Loucy (cell line): Measurements from ENCODE around the gene MYL3.
"Not testable (repeated sequence)": the region's sequence is repeated elsewhere in the genome, so short reads cannot be mapped to it uniquely, and the experiment has no call there.

ENCODE experiments used
- H2AFZ ChIP-seq: fragments of 200-600 bp; sonication (generic); 2 replicates; pipeline ENCODE4 v1.6.0; 2016; ENCODE audit warnings: antibody characterized with exemption, mild to moderate bottlenecking, low read length, moderate library complexity
- H3F3A ChIP-seq: fragments of 200-600 bp; 2 replicates; pipeline ENCODE4 v1.6.0; 2016; ENCODE audit warnings: antibody characterized with exemption, low read depth, mild to moderate bottlenecking
- H3K27me3 ChIP-seq: fragments of 200-600 bp; sonication (generic); 2 replicates; pipeline ENCODE4 v1.6.1; 2014; ENCODE audit warnings: low read length, mild to moderate bottlenecking; ENCODE audit not compliant: insufficient read depth, poor library complexity, severe bottlenecking
- H3K36me3 ChIP-seq: fragments of 200-600 bp; sonication (generic); 2 replicates; pipeline ENCODE4 v1.6.1; 2016; ENCODE audit warnings: low read length; ENCODE audit not compliant: insufficient read depth
- H3K4me1 ChIP-seq: fragments of 200-600 bp; sonication (generic); 2 replicates; pipeline ENCODE4 v1.5.1; 2014; ENCODE audit warnings: low read length, mild to moderate bottlenecking; ENCODE audit not compliant: insufficient read depth, poor library complexity, severe bottlenecking
- H3K4me2 ChIP-seq: fragments of 200-600 bp; sonication (generic); 2 replicates; pipeline ENCODE4 v1.6.0; 2014; ENCODE audit warnings: antibody characterized with exemption, low read length, low read depth, mild to moderate bottlenecking; ENCODE audit not compliant: poor library complexity, severe bottlenecking
- H3K4me3 ChIP-seq: fragments of 200-600 bp; sonication (generic); 2 replicates; pipeline ENCODE4 v1.5.1; 2014; ENCODE audit warnings: low read length, mild to moderate bottlenecking, mixed read lengths; ENCODE audit not compliant: poor library complexity, severe bottlenecking
- H3K79me2 ChIP-seq: fragments of 200-600 bp; sonication (generic); 2 replicates; pipeline ENCODE4 v1.6.1; 2014; ENCODE audit warnings: low read length; ENCODE audit not compliant: insufficient read depth
- H3K9ac ChIP-seq: fragments of 200-600 bp; sonication (generic); 2 replicates; pipeline ENCODE4 v1.6.0; 2014; ENCODE audit warnings: mild to moderate bottlenecking, low read depth, low read length, moderate library complexity; ENCODE audit not compliant: poor library complexity, severe bottlenecking
- H3K9me2 ChIP-seq: fragments of 200-600 bp; sonication (generic); replicated peaks from 2 replicates; pipeline ENCODE4 v1.6.1; 2016; ENCODE audit warnings: low read depth, low read length, mixed read lengths
- H3K9me3 ChIP-seq: fragments of 200-600 bp; sonication (generic); 2 replicates; pipeline ENCODE4 v1.6.1; 2014; ENCODE audit warnings: mild to moderate bottlenecking, antibody characterized with exemption, low read length, low read depth; ENCODE audit not compliant: insufficient read depth
- H4K20me1 ChIP-seq: fragments of 200-600 bp; sonication (generic); 2 replicates; pipeline ENCODE4 v1.6.0; 2014; ENCODE audit warnings: antibody characterized with exemption, low read length, mild to moderate bottlenecking; ENCODE audit not compliant: insufficient read depth, poor library complexity, severe bottlenecking
- CTCF ChIP-seq: fragments of 200-600 bp; sonication (generic); conservative IDR thresholded peaks from 2 replicates; pipeline ENCODE4 v1.5.1; 2014; ENCODE audit warnings: mild to moderate bottlenecking, antibody characterized with exemption, low read length
- EZH2phosphoT487 ChIP-seq: fragments of 200-600 bp; IDR thresholded peaks from 2 replicates; pipeline ENCODE4 v1.6.1; 2018; ENCODE audit warnings: antibody characterized with exemption, mild to moderate bottlenecking, moderate library complexity, borderline replicate concordance

MYL3 gene

GRCh38 chr3:46863261-46863782 is at the start of gene MYL3:
MYL3 (minus strand) TSS chr3:46863444; CDS start chr3:46863390, 54 bp downstream.
- Histone ChIP-seq H3K4me1 (no peaks in the 10 kb centered on the region), H3K9me2 (no peaks in the 10 kb centered on the region), H3K27me3 (no peaks in the 10 kb centered on the region), H3K4me3 (no peak within 1 kb of the TSS), H3F3A (no peaks in the 10 kb centered on the region), H3K4me2 (no peak within 1 kb of the TSS), H2AFZ (no peak within 1 kb of the TSS), H4K20me1 (no peaks in the 10 kb centered on the region), H3K9ac (no peak within 1 kb of the TSS), H3K79me2 (no peaks in the 10 kb centered on the region), H3K36me3 (no peaks in the 10 kb centered on the region), H3K9me3 (no peaks in the 10 kb centered on the region)
- no peak for TF ChIP-seq EZH2phosphoT487
- TF ChIP-seq CTCF = no peak

GRCh38 chr3:46912986-46913385 is 49.7 kb upstream of the MYL3 start:
- Histone ChIP-seq H3K9ac (no peak overlapping the region), H3K9me3 (peaks cover 7% of the 10 kb centered on the region; the same call in 1 of the 2 replicates), H3K79me2 (no peaks in the 10 kb centered on the region), H4K20me1 (no peaks in the 10 kb centered on the region), H3K4me1 (peaks cover 4% of the 10 kb centered on the region), H2AFZ (no peak overlapping the region), H3K9me2 (no peaks in the 10 kb centered on the region), H3K4me3 (no peak overlapping the region), H3F3A (no peaks in the 10 kb centered on the region), H3K27me3 (no peaks in the 10 kb centered on the region), H3K36me3 (peaks cover 12% of the 10 kb centered on the region), H3K4me2 (no peak overlapping the region)
- TF ChIP-seq CTCF = no peak
- TF ChIP-seq EZH2phosphoT487 = no peak

- H4K20me1 ChIP-seq, H3K4me3 ChIP-seq, H3K36me3 ChIP-seq: not testable (repeated sequence)
Measured at GRCh38 chr3:46910914-46911313, 47.7 kb upstream of the MYL3 start.

GRCh38 chr3:46910166-46910760 is 47.0 kb upstream of the MYL3 start:
- no peaks in the 10 kb centered on the region for H3F3A ChIP-seq
- no peaks in the 10 kb centered on the region for H3K79me2 ChIP-seq
- no peak overlapping the region for H2AFZ ChIP-seq
- H3K9ac ChIP-seq = no peak overlapping the region
- no peaks in the 10 kb centered on the region for H3K27me3 ChIP-seq
- H4K20me1 ChIP-seq = no peaks in the 10 kb centered on the region
- no peak overlapping the region for H3K4me3 ChIP-seq
- no peaks in the 10 kb centered on the region for H3K9me3 ChIP-seq
- H3K4me2 ChIP-seq = no peak overlapping the region
- peaks cover 4% of the 10 kb centered on the region for H3K4me1 ChIP-seq
- no peaks in the 10 kb centered on the region for H3K36me3 ChIP-seq
- H3K9me2 ChIP-seq = no peaks in the 10 kb centered on the region
- no peak for TF ChIP-seq CTCF
- TF ChIP-seq EZH2phosphoT487 = no peak

More at GRCh38 chr3:46910914-46911313, 47.7 kb upstream of the MYL3 start:
- H2AFZ ChIP-seq, H3F3A ChIP-seq, H3K4me2 ChIP-seq, H3K4me1 ChIP-seq, H3K27me3 ChIP-seq, H3K79me2 ChIP-seq, H3K9me2 ChIP-seq, H3K9me3 ChIP-seq, H3K9ac ChIP-seq: not testable (repeated sequence)
